ENCODE data around the gene OASL.

DNA sequence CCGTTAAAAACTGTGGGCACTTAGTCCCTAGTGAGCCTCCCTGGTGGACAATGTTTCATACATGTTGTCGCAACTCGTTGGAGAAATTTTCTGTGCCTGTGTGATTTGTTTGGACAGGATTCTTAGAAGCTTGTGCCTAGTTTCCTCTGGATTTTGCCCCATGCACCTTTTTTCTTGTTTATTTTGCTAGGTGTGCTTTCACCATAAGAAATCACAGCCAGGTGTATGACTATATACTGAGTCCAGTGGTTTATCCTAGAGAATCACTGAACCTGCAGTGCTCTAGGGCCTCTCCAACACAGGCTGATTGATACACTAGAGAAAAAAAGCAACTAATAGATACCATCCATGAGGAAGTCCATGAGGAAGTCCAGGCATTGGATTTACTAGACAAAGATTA, 33.1 kb upstream of the OASL start:
- TF ChIP-seq, protein P1, sequence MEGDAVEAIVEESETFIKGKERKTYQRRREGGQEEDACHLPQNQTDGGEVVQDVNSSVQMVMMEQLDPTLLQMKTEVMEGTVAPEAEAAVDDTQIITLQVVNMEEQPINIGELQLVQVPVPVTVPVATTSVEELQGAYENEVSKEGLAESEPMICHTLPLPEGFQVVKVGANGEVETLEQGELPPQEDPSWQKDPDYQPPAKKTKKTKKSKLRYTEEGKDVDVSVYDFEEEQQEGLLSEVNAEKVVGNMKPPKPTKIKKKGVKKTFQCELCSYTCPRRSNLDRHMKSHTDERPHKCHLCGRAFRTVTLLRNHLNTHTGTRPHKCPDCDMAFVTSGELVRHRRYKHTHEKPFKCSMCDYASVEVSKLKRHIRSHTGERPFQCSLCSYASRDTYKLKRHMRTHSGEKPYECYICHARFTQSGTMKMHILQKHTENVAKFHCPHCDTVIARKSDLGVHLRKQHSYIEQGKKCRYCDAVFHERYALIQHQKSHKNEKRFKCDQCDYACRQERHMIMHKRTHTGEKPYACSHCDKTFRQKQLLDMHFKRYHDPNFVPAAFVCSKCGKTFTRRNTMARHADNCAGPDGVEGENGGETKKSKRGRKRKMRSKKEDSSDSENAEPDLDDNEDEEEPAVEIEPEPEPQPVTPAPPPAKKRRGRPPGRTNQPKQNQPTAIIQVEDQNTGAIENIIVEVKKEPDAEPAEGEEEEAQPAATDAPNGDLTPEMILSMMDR (IDR thresholded peaks at IDR 0.05 in 4 of 5, conservative IDR thresholded peaks at IDR 0.05 in 1 of 5): no peak
- no peak for TF ChIP-seq POLR2A (IDR thresholded peaks at IDR 0.05)
